Endothelial cell of umbilical vein (primary cell): ENCODE results near the gene ZBTB7C. TPM values are rescaled to one million over a fixed set of nuclear protein-coding genes. Genes with fewer than 3 reads are reported as not detected.

ENCODE experiments used
- BruUV-seq: library from RNA; stranded (reverse); fragments of 400-500 nt; replicated peaks from 2 replicates; lab custom pipeline; 2021; lab: Mats Ljungman, UMichigan
- CTCF ChIA-PET: fragments of 300-600, 350-600 bp; sonication (Branson Sonifier 250); formaldehyde crosslinking; loops from one replicate; lab custom pipeline; 2021; ENCODE audit warnings: antibody characterized with exemption, inconsistent platforms; lab: Charles Lee
- POLR2A ChIA-PET: fragments of 300-600, 350-600 bp; sonication (Branson Sonifier 250); formaldehyde crosslinking; loops from one replicate; lab custom pipeline; 2021; ENCODE audit warnings: antibody characterized with exemption, inconsistent platforms; lab: Charles Lee
- DNase-seq: peaks from one replicate; pipeline ENCODE4 v3.0.0-alpha.2; 2011; ENCODE audit warnings: low read depth, low spot score
- FAIRE-seq: peaks from 2 replicates; lab custom pipeline; 2011; peaks lifted over from hg19 to GRCh38; lab: Jason Lieb, UNC
- H2AFZ ChIP-seq: 2 replicates; pipeline ENCODE4 v1.6.0; 2012; ENCODE audit warnings: low read depth, low read length, control low read depth, inconsistent platforms
- H3K27ac ChIP-seq: 2 replicates; pipeline ENCODE4 v1.5.1; 2011; ENCODE audit warnings: low read depth, mild to moderate bottlenecking, control low read depth, low read length, moderate library complexity; ENCODE audit not compliant: insufficient read depth
- H3K27me3 ChIP-seq, 2 experiments: 2 replicates each; pipeline versions ENCODE4 v1.6.0 to v1.6.1; 2011; ENCODE audit warnings: low read length in 2 of 2, mixed read lengths in 1 of 2; ENCODE audit not compliant: control insufficient read depth in 2 of 2, insufficient read depth in 2 of 2
- H3K36me3 ChIP-seq, 2 experiments: 2 replicates in 1 of 2; 3 replicates in 1 of 2; pipeline ENCODE4 v1.5.1; 2011; ENCODE audit warnings: low read length in 2 of 2, mild to moderate bottlenecking in 1 of 2, moderate library complexity in 1 of 2; ENCODE audit not compliant: control insufficient read depth in 2 of 2, insufficient read depth in 2 of 2; ENCODE audit errors: extremely low read depth in 1 of 2
- H3K4me1 ChIP-seq: 3 replicates; pipeline ENCODE4 v1.5.1; 2011; ENCODE audit warnings: mild to moderate bottlenecking, low read length; ENCODE audit not compliant: control insufficient read depth, insufficient read depth; ENCODE audit errors: extremely low read depth
- H3K4me2 ChIP-seq: 2 replicates; pipeline ENCODE4 v1.6.1; 2011; ENCODE audit warnings: low read length, control low read depth, mixed read lengths; ENCODE audit not compliant: insufficient read depth
- H3K4me3 ChIP-seq, 3 experiments: fragments of 200-600 bp in 1 of 3; sonication (generic), shearing (Covaris generic) in 1 of 3; replicated peaks in 1 of 3; 2 replicates each; pipeline ENCODE4 v1.5.1; 2011 to 2016; ENCODE audit warnings: control low read depth in 3 of 3, low read length in 3 of 3, mild to moderate bottlenecking in 2 of 3, inconsistent platforms in 1 of 3, low read depth in 1 of 3, moderate library complexity in 1 of 3; ENCODE audit not compliant: insufficient read depth in 1 of 3
- H3K79me2 ChIP-seq: 2 replicates; pipeline ENCODE4 v1.6.0; 2012; ENCODE audit warnings: low read length, inconsistent platforms; ENCODE audit not compliant: control insufficient read depth, insufficient read depth
- H3K9ac ChIP-seq: replicated peaks from 2 replicates; pipeline ENCODE3; 2011; ENCODE audit warnings: low read length, control low read depth; ENCODE audit not compliant: insufficient read depth; ENCODE audit errors: extremely low read depth
- H3K9me1 ChIP-seq: replicated peaks from 3 replicates; pipeline ENCODE4 v1.6.0; 2011; ENCODE audit warnings: mild to moderate bottlenecking, low read length; ENCODE audit not compliant: control insufficient read depth, insufficient read depth; ENCODE audit errors: extremely low read depth
- H3K9me3 ChIP-seq: replicated peaks from 2 replicates; pipeline ENCODE4 v1.5.1; 2012; ENCODE audit warnings: low read length, inconsistent platforms; ENCODE audit not compliant: control insufficient read depth, insufficient read depth
- H4K20me1 ChIP-seq: replicated peaks from 2 replicates; pipeline ENCODE3; 2011; ENCODE audit warnings: mild to moderate bottlenecking, low read length; ENCODE audit not compliant: control insufficient read depth, insufficient read depth; ENCODE audit errors: extremely low read depth
- EZH2 ChIP-seq: IDR thresholded peaks from 2 replicates; pipeline ENCODE4 v1.6.1; 2012; ENCODE audit warnings: borderline replicate concordance, low read depth, mild to moderate bottlenecking, moderate library complexity, low read length, inconsistent platforms; ENCODE audit not compliant: severe bottlenecking
- FOS ChIP-seq: IDR thresholded peaks from 2 replicates; pipeline ENCODE4 v1.6.1; 2011; ENCODE audit warnings: mild to moderate bottlenecking, low read length, moderate library complexity, borderline replicate concordance; ENCODE audit not compliant: insufficient read depth
- GATA2 ChIP-seq: IDR thresholded peaks from 2 replicates; pipeline ENCODE4 v1.7.0; 2011; ENCODE audit warnings: low read depth, mild to moderate bottlenecking, moderate library complexity, mixed read lengths, low read length; ENCODE audit not compliant: insufficient read length, insufficient read depth
- JUN ChIP-seq: IDR thresholded peaks from 2 replicates; pipeline ENCODE4 v1.6.1; 2011; ENCODE audit warnings: borderline replicate concordance, low read depth; ENCODE audit not compliant: insufficient read length, insufficient read depth
- MYC ChIP-seq: IDR thresholded peaks from one replicate; pipeline ENCODE4 v1.6.1; 2011; ENCODE audit warnings: mild to moderate bottlenecking, low read depth, low read length
- POLR2A ChIP-seq: IDR thresholded peaks from 2 replicates; pipeline ENCODE4 v1.6.1; 2012; ENCODE audit warnings: low read depth, mild to moderate bottlenecking, control low read depth, low read length
- POLR2AphosphoS5 ChIP-seq: IDR thresholded peaks from 2 replicates; pipeline ENCODE4 v1.6.1; 2012; ENCODE audit warnings: low read depth, mild to moderate bottlenecking, control low read depth, low read length, moderate library complexity; ENCODE audit not compliant: insufficient read depth
- dilution Hi-C: fragments of 300-500 bp; cut with MboI; formaldehyde crosslinking; loops from one replicate; pipeline ENCODE4 v1.15.0; 2019; ENCODE audit warnings: low sequenced_read_pairs; ENCODE audit not compliant: extremely low pct_ligation_motif_present
- intact Hi-C: fragments of 100-400 bp; cut with micrococcal nuclease; formaldehyde crosslinking; loops from one replicate; pipeline ENCODE4 v1.10.0; 2022
- polyA plus RNA-seq, 4 experiments: library from polyadenylated mRNA; depleted of rRNA in 3 of 4; stranded (reverse) in 3 of 4; unstranded in 1 of 4; fragments of >200 nt; gene quantifications; 2 replicates each; pipeline versions ENCODE4 v1.2.1 to v1.2.3, GENCODE V29; 2011 to 2012; ENCODE audit warnings: missing spikeins in 1 of 4
- total RNA-seq: library from RNA; stranded (reverse); gene quantifications from 2 replicates; pipeline ENCODE4 v1.2.3, GENCODE V29; 2021
- TF ChIP-seq, protein P1 (sequence below), 2 donors: IDR thresholded peaks; 1 replicate in 1 of 2; 2 replicates in 1 of 2; pipeline ENCODE4 v1.5.1; 2011; ENCODE audit warnings: low read length in 2 of 2, mild to moderate bottlenecking in 2 of 2, moderate library complexity in 2 of 2, control low read depth in 1 of 2, inconsistent platforms in 1 of 2, low read depth in 1 of 2; ENCODE audit not compliant: insufficient read depth in 1 of 2; ENCODE audit errors: extremely low read depth in 1 of 2
- TF ChIP-seq, protein P2 (sequence below): IDR thresholded peaks from 2 replicates; pipeline ENCODE4 v1.6.1; 2011; ENCODE audit not compliant: insufficient read depth, insufficient read length

The ZBTB7C gene
- total and polyA plus RNA-seq, 2 donors (not counting 3 experiments of a cell fraction or from before 2014, with no cell fraction given): not detected

DNA sequence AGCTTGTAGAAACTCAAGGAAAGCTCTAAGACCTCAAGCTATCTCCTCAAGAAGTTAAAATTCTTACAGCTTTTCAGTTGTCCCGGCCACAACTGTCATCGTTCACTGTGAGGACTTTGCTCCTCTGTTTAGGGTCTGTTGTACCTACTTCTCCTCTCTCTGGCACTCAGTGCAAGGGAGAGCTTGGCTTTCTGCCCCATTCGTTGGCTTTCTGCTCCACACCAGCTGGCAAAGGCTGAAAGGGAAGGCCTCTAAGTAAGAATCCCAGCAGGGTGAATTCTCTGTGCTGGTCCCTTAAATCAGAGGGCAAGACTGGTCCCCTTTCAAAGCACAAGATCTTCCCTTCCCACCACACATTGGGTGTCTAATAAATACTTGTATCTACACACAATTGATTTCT lies 17.3 kb downstream of the ZBTB7C start:
- ChIA-PET POLR2A (no interaction called here), CTCF (no interaction called here)
- TF ChIP-seq POLR2AphosphoS5 (no peak), FOS (no peak), POLR2A (no peak), JUN (no peak), MYC (no peak), GATA2 (no peak), EZH2 (no peak)
- TF ChIP-seq, protein P1, sequence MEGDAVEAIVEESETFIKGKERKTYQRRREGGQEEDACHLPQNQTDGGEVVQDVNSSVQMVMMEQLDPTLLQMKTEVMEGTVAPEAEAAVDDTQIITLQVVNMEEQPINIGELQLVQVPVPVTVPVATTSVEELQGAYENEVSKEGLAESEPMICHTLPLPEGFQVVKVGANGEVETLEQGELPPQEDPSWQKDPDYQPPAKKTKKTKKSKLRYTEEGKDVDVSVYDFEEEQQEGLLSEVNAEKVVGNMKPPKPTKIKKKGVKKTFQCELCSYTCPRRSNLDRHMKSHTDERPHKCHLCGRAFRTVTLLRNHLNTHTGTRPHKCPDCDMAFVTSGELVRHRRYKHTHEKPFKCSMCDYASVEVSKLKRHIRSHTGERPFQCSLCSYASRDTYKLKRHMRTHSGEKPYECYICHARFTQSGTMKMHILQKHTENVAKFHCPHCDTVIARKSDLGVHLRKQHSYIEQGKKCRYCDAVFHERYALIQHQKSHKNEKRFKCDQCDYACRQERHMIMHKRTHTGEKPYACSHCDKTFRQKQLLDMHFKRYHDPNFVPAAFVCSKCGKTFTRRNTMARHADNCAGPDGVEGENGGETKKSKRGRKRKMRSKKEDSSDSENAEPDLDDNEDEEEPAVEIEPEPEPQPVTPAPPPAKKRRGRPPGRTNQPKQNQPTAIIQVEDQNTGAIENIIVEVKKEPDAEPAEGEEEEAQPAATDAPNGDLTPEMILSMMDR (IDR thresholded peaks at IDR 0.05; ENCODE audit: extremely low read depth in 1 of 2, insufficient read depth in 1 of 2, low read depth in 1 of 2, low read length in 2 of 2): no peak
- TF ChIP-seq, protein P2, sequence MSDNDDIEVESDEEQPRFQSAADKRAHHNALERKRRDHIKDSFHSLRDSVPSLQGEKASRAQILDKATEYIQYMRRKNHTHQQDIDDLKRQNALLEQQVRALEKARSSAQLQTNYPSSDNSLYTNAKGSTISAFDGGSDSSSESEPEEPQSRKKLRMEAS: no peak
- Histone ChIP-seq H4K20me1 (no peaks in the 10 kb centered on the region), H2AFZ (no peak overlapping the region), H3K36me3 (no peaks in the 10 kb centered on the region), H3K27me3 (peaks cover 10% of the 10 kb centered on the region in 2 experiments), H3K27ac (no peak overlapping the region), H3K4me3 (no peak overlapping the region), H3K9me3 (no peaks in the 10 kb centered on the region), H3K79me2 (no peaks in the 10 kb centered on the region), H3K4me2 (no peak overlapping the region), H3K4me1 (no peaks in the 10 kb centered on the region), H3K9ac (no peak overlapping the region), H3K9me1 (no peaks in the 10 kb centered on the region)
- intact Hi-C loops (no loop called here), dilution Hi-C loops (no loop called here)
- no TSS peak for BruUV-seq
- FAIRE-seq (no peak), DNase-seq (no peak)
